Psoas muscle (tissue), 8 donors: Measurements from ENCODE around the gene SLC35E4. TPM values are rescaled to one million over a fixed set of nuclear protein-coding genes. Genes with fewer than 3 reads are reported as not detected.

Experiments used
- ATAC-seq, 4 donors: fragments of 200-7000 bp; cut with Tn5 transposase; one replicate each; pipeline ENCODE4 v1.9.1; 2020; ENCODE audit warnings: moderate library complexity in 3 of 4, mild to moderate bottlenecking in 2 of 4
- DNase-seq, 2 donors: peaks; one replicate each; pipeline ENCODE4 v3.0.0-alpha.2; 2020
- H3K27ac ChIP-seq: fragments of 200-600 bp; one replicate; pipeline ENCODE4 v1.8.0; 2022
- H3K27me3 ChIP-seq, 3 donors: fragments of 200-600 bp in 1 of 3; one replicate each; pipeline versions ENCODE4 v1.6.1 to v1.8.0; 2013 to 2022; ENCODE audit warnings: low read length in 2 of 3, mild to moderate bottlenecking in 2 of 3, moderate library complexity in 1 of 3; ENCODE audit not compliant: insufficient read depth in 3 of 3
- H3K36me3 ChIP-seq, 2 donors: fragments of 200-600 bp in 1 of 2; one replicate each; pipeline versions ENCODE4 v1.6.1 to v1.8.0; 2013 to 2022; ENCODE audit warnings: low read depth in 1 of 2, mild to moderate bottlenecking in 1 of 2, moderate library complexity in 1 of 2; ENCODE audit not compliant: insufficient read depth in 1 of 2
- H3K4me1 ChIP-seq: fragments of 200-600 bp; one replicate; pipeline ENCODE4 v1.8.0; 2022
- H3K4me3 ChIP-seq: fragments of 200-600 bp; one replicate; pipeline ENCODE4 v1.8.0; 2022; ENCODE audit warnings: mild to moderate bottlenecking
- H3K9me3 ChIP-seq: fragments of 200-600 bp; one replicate; pipeline ENCODE4 v1.8.0; 2022
- CTCF ChIP-seq: fragments of 200-600 bp; IDR thresholded peaks from one replicate; pipeline ENCODE4 v1.8.0; 2022; ENCODE audit warnings: antibody characterized with exemption
- WGBS, 3 donors: extraction: QIAGEN DNeasy Blood & Tissue Kit; methylation state at CpG; one replicate each; pipeline versions ENCODE4 v1.1.6 to v1.1.7; 2013; 5-methylcytosine and 5-hydroxymethylcytosine counted together
- intact Hi-C, 2 donors: fragments of 100-400 bp; cut with DNase I; formaldehyde crosslinking; loops; one replicate each; pipeline versions ENCODE4 v1.11.0 to v1.14.2; 2022
- polyA plus RNA-seq, 3 donors: library from polyadenylated mRNA; stranded (reverse); fragments of 200-250 nt; gene quantifications; one replicate each; pipeline ENCODE4 v1.2.3, GENCODE V29; 2013
- total RNA-seq, 4 donors: library from RNA; stranded (reverse); fragmentation: NEBNext Ultra II Directional in 2 of 4; extraction: Animal tissue kit (Norgen Biotek cat#: 25700) in 2 of 4; gene quantifications; one replicate each; pipeline versions ENCODE4 v1.2.1 to v1.2.4, GENCODE V29; 2021 to 2023
- donor health status: healthy with polysubstance abuse.
- donor health status: DM: no; HTN: no; CAD: no; lungs with moderate emphysema.
- donor health status: Bipolar disorder and iron deficiency.
- donor health status: healthy.
- donor health status: DM: yes; HTN: yes; CAD: no.
- donor health status: DM: no; HTN: no; CAD: no.
- donor health status: DM: no; HTN: no; CAD: no.
- donor health status: DM: yes; HTN: yes; CAD: no.

Gene SLC35E4
- total and polyA plus RNA-seq, 7 donors: 2.6 to 11.5 (median 6.8) TPM

- Histone ChIP-seq H3K9me3 (no peaks in the 10 kb centered on the region), H3K4me3 (no peak overlapping the region), H3K27me3 (no peaks in the 10 kb centered on the region), H3K4me1 (peaks cover 34% of the 10 kb centered on the region), H3K36me3 (peaks cover 0 to 21% of the 10 kb centered on the region in 2 donors), H3K27ac (no peak overlapping the region)
- intact Hi-C loops: no loop called here
- no peak for TF ChIP-seq CTCF
- WGBS, 3 donors: 69 to 78% (median 72%) methylated on average over 7 of the region's 7 CpGs
- ATAC-seq: no peak
- DNase-seq: peak; percentile 34 to 65
These were observed 25.3 kb upstream of the SLC35E4 start for GRCh38 chr22:30610299-30610698.

- peaks cover 26% of the 10 kb centered on the region for H3K4me1 ChIP-seq
- intact Hi-C loops: no loop called here
- TF ChIP-seq CTCF: no peak
- no peak for ATAC-seq
- no peak overlapping the region for H3K4me3 ChIP-seq
- peaks cover 0 to 21% of the 10 kb centered on the region in 2 donors for H3K36me3 ChIP-seq
- no peak overlapping the region for H3K27ac ChIP-seq
- no peaks in the 10 kb centered on the region for H3K27me3 ChIP-seq
- DNase-seq: no peak
- 93 to 97% (median 95%) methylated on average over 3 of the region's 3 CpGs for WGBS, 3 donors
- H3K9me3 ChIP-seq: no peaks in the 10 kb centered on the region
These were observed 24.4 kb upstream of the SLC35E4 start for GRCh38 chr22:30611197-30611596.

GRCh38 chr22:30612789-30613188, 22.8 kb upstream of the SLC35E4 start:
- H3K9me3 ChIP-seq: no peaks in the 10 kb centered on the region
- H3K36me3 ChIP-seq: peaks cover 0 to 28% of the 10 kb centered on the region in 2 donors
- intact Hi-C loops: no loop called here
- H3K4me1 ChIP-seq: peaks cover 15% of the 10 kb centered on the region
- ATAC-seq (no peak), DNase-seq (peak in 1 of 2 donors; percentile 19)
- WGBS, 3 donors: 82 to 85% (median 84%) methylated on average over 8 of the region's 8 CpGs
- no peak overlapping the region for H3K27ac ChIP-seq
- H3K27me3 ChIP-seq: no peaks in the 10 kb centered on the region
- no peak for TF ChIP-seq CTCF
- no peak overlapping the region for H3K4me3 ChIP-seq

- no peak for TF ChIP-seq CTCF
- peaks cover 0 to 32% of the 10 kb centered on the region in 2 donors for H3K36me3 ChIP-seq
- peak in 1 of 2 donors; percentile 19 for DNase-seq
- no peak overlapping the region for H3K4me3 ChIP-seq
- no peak for ATAC-seq
- no peaks in the 10 kb centered on the region for H3K27me3 ChIP-seq
- no peaks in the 10 kb centered on the region for H3K4me1 ChIP-seq
- H3K9me3 ChIP-seq: no peaks in the 10 kb centered on the region
- WGBS, 3 donors: 90 to 95% (median 93%) methylated on average over 7 of the region's 7 CpGs
- no peak overlapping the region for H3K27ac ChIP-seq
- intact Hi-C loops: no loop called here
These were observed 21.3 kb upstream of the SLC35E4 start for GRCh38 chr22:30614268-30614667.

GRCh38 chr22:30614879-30615278, 20.7 kb upstream of the SLC35E4 start:
- intact Hi-C loops: no loop called here
- H3K4me3 ChIP-seq: no peak overlapping the region
- TF ChIP-seq CTCF: no peak
- H3K27ac ChIP-seq: no peak overlapping the region
- H3K9me3 ChIP-seq: no peaks in the 10 kb centered on the region
- DNase-seq (no peak), ATAC-seq (no peak)
- H3K36me3 ChIP-seq: peaks cover 0 to 32% of the 10 kb centered on the region in 2 donors
- H3K27me3 ChIP-seq: no peaks in the 10 kb centered on the region
- H3K4me1 ChIP-seq: no peaks in the 10 kb centered on the region
